HepG2 (cell line): ENCODE results near the gene VCL. TPM values are rescaled to one million over a fixed set of nuclear protein-coding genes. Genes with fewer than 3 reads are reported as not detected.

Source experiments
- GPN1 ChIP-seq: sonication (generic); formaldehyde crosslinking; IDR thresholded peaks from 2 replicates; pipeline ENCODE4 v1.5.1; 2020; ENCODE audit warnings: missing genetic modification reagents, borderline replicate concordance
- LCORL ChIP-seq, 2 experiments: fragments of 450-650 bp in 1 of 2; sonication (generic) in 1 of 2; formaldehyde crosslinking in 1 of 2; IDR thresholded peaks; 2 replicates each; pipeline versions ENCODE4 v1.5.0 to v1.6.1; 2017 to 2020; ENCODE audit warnings: antibody characterized with exemption in 1 of 2, missing genetic modification reagents in 1 of 2
- MEIS1 ChIP-seq: sonication (generic); formaldehyde crosslinking; IDR thresholded peaks from 2 replicates; pipeline ENCODE4 v1.9.0; 2021; ENCODE audit warnings: mild to moderate bottlenecking, missing genetic modification reagents, moderate library complexity, borderline replicate concordance
- REPIN1 ChIP-seq: sonication (generic); formaldehyde crosslinking; IDR thresholded peaks from 2 replicates; pipeline ENCODE4 v1.8.0; 2022; ENCODE audit warnings: missing genetic modification reagents, low read depth, mild to moderate bottlenecking, borderline replicate concordance
- RXRB ChIP-seq: IDR thresholded peaks from 2 replicates; pipeline ENCODE4 v1.6.1; 2016; ENCODE audit warnings: borderline replicate concordance, missing genetic modification reagents, missing compliant biosample characterization
- SAFB2 ChIP-seq: sonication (generic); formaldehyde crosslinking; IDR thresholded peaks from 2 replicates; pipeline ENCODE4 v1.5.1; 2020; ENCODE audit warnings: missing genetic modification reagents, low read depth, mild to moderate bottlenecking, borderline replicate concordance
- SIN3B ChIP-seq: fragments of 150-350 bp; IDR thresholded peaks from 2 replicates; pipeline ENCODE4 v1.6.1; 2014; ENCODE audit warnings: low read length
- SKI ChIP-seq: fragments of 450-650 bp; IDR thresholded peaks from one replicate; pipeline ENCODE4 v1.6.1; 2018; ENCODE audit warnings: mild to moderate bottlenecking; ENCODE audit not compliant: partially characterized antibody
- TAF1 ChIP-seq: sonication (generic); formaldehyde crosslinking; IDR thresholded peaks from 2 replicates; pipeline ENCODE4 v1.4.0; 2020; ENCODE audit warnings: missing genetic modification reagents
- WIZ ChIP-seq: sonication (generic); formaldehyde crosslinking; IDR thresholded peaks from 2 replicates; pipeline ENCODE4 v1.5.1; 2020; ENCODE audit warnings: mild to moderate bottlenecking, missing genetic modification reagents
- ZFY ChIP-seq: sonication (generic); formaldehyde crosslinking; IDR thresholded peaks from 2 replicates; pipeline ENCODE4 v1.4.0; 2020; ENCODE audit warnings: missing genetic modification reagents
- ZNF350 ChIP-seq: sonication (generic); formaldehyde crosslinking; IDR thresholded peaks from 2 replicates; pipeline ENCODE4 v1.4.0; 2020; ENCODE audit warnings: mild to moderate bottlenecking, low read depth, missing genetic modification reagents, borderline replicate concordance
- polyA plus RNA-seq, 8 experiments: library from polyadenylated mRNA; depleted of rRNA in 3 of 8; stranded (reverse) in 7 of 8; unstranded in 1 of 8; fragments of >200 nt; fragmentation: Illumina TruSeq in 4 of 8; extraction: Trizol in 4 of 8; gene quantifications; 2 replicates each; pipeline versions ENCODE4 v1.2.1 to v1.2.3, GENCODE V29; 2011 to 2016; ENCODE audit warnings: low read depth in 4 of 8, missing spikeins in 1 of 8, mixed read lengths in 1 of 8; ENCODE audit not compliant: insufficient read depth in 1 of 8
- total RNA-seq, 5 experiments: library from RNA; depleted of rRNA; stranded (reverse); fragments of >200 nt; fragmentation: Illumina TruSeq; extraction: Trizol; gene quantifications; 2 replicates each; pipeline ENCODE4 v1.2.3, GENCODE V29; 2016; ENCODE audit warnings: low read depth in 1 of 5
- TF ChIP-seq, protein P1 (sequence below): fragments of 450-650 bp; IDR thresholded peaks from 2 replicates; pipeline ENCODE4 v1.6.1; 2017
- TF ChIP-seq, protein P2 (sequence below): sonication (generic); formaldehyde crosslinking; IDR thresholded peaks from 2 replicates; pipeline ENCODE4 v1.9.0; 2021; ENCODE audit warnings: missing genetic modification reagents, borderline replicate concordance
- TF ChIP-seq, protein P3 (sequence below): sonication (generic); formaldehyde crosslinking; IDR thresholded peaks from 2 replicates; pipeline ENCODE4 v1.4.0; 2020; ENCODE audit warnings: missing genetic modification reagents
- TF ChIP-seq, protein P4 (sequence below): sonication (generic); formaldehyde crosslinking; IDR thresholded peaks from 2 replicates; pipeline ENCODE4; 2020; ENCODE audit warnings: missing genetic modification reagents, mild to moderate bottlenecking, borderline replicate concordance
- TF ChIP-seq, protein P5 (sequence below): sonication (generic); formaldehyde crosslinking; IDR thresholded peaks from 2 replicates; pipeline ENCODE4 v1.4.0; 2020; ENCODE audit warnings: missing genetic modification reagents
- TF ChIP-seq, protein P6 (sequence below): sonication (generic); formaldehyde crosslinking; IDR thresholded peaks from 2 replicates; pipeline ENCODE4 v1.4.0; 2020; ENCODE audit warnings: missing genetic modification reagents, borderline replicate concordance

Gene VCL
- total and polyA plus RNA-seq, 2 of the 13 experiments (the other 11 are each of a cell fraction or from before 2014, with no cell fraction given), result 17.3 to 26.9 TPM

DNA sequence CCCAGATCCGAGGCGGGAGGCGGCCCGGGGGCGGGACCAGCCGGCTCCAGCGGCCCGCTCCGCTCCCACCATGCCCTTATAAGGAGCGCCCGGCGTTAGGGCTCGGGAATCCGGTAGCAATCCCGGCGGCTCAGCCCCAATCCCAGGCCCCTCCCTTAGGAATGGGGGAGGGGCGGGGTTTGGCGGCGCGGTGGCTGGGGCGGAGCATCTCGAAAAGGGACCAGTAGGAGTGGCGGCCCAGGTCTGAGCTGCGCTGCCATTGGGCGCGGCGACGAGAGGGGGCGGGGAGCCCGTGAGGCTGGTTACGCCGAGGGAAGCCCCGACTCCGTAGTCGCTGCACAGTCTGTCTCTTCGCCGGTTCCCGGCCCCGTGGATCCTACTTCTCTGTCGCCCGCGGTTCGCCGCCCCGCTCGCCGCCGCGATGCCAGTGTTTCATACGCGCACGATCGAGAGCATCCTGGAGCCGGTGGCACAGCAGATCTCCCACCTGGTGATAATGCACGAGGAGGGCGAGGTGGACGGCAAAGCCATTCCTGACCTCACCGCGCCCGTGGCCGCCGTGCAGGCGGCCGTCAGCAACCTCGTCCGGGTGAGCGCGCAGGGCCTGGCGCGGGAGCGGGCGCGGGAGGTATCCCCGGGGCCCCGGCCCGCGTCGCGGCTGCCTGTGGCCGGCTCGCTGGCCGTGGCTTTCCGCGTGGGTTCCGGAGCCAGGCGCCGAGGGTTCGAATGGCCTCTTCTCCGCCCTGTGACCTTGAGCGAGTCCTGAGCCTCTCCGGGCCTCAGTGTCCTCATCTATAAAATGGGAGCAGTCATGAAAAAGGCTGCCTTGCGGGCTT is at the start of gene VCL (continued):
- TF ChIP-seq, protein P1, sequence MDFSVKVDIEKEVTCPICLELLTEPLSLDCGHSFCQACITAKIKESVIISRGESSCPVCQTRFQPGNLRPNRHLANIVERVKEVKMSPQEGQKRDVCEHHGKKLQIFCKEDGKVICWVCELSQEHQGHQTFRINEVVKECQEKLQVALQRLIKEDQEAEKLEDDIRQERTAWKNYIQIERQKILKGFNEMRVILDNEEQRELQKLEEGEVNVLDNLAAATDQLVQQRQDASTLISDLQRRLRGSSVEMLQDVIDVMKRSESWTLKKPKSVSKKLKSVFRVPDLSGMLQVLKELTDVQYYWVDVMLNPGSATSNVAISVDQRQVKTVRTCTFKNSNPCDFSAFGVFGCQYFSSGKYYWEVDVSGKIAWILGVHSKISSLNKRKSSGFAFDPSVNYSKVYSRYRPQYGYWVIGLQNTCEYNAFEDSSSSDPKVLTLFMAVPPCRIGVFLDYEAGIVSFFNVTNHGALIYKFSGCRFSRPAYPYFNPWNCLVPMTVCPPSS, result no peak
- TF ChIP-seq, protein P2, sequence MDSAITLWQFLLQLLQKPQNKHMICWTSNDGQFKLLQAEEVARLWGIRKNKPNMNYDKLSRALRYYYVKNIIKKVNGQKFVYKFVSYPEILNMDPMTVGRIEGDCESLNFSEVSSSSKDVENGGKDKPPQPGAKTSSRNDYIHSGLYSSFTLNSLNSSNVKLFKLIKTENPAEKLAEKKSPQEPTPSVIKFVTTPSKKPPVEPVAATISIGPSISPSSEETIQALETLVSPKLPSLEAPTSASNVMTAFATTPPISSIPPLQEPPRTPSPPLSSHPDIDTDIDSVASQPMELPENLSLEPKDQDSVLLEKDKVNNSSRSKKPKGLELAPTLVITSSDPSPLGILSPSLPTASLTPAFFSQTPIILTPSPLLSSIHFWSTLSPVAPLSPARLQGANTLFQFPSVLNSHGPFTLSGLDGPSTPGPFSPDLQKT (CRISPR knock-in tag), result no peak
- TF ChIP-seq SIN3B (no peak), GPN1 (CRISPR knock-in tag) (no peak), ZNF350 (peak; percentile 60; the same call in 1 of the 2 replicates), RXRB (CRISPR knock-in tag) (peak; percentile 38; the same call in 1 of the 2 replicates), REPIN1 (CRISPR knock-in tag) (peak; percentile 54; the same call in 1 of the 2 replicates), SAFB2 (CRISPR knock-in tag) (0 out of 2 replicates have a peak, but pooled peaks have one; percentile 41), MEIS1 (CRISPR knock-in tag) (no peak), WIZ (CRISPR knock-in tag) (no peak; the same call in 1 of the 2 replicates), TAF1 (CRISPR knock-in tag) (peak; percentile 94), ZFY (CRISPR knock-in tag) (peak; percentile 67), LCORL (IDR thresholded peaks at IDR 0.05) (no peak), LCORL (CRISPR knock-in tag; IDR thresholded peaks at IDR 0.05) (peak; percentile 59), SKI (peak; percentile 29)
- TF ChIP-seq, protein P3, sequence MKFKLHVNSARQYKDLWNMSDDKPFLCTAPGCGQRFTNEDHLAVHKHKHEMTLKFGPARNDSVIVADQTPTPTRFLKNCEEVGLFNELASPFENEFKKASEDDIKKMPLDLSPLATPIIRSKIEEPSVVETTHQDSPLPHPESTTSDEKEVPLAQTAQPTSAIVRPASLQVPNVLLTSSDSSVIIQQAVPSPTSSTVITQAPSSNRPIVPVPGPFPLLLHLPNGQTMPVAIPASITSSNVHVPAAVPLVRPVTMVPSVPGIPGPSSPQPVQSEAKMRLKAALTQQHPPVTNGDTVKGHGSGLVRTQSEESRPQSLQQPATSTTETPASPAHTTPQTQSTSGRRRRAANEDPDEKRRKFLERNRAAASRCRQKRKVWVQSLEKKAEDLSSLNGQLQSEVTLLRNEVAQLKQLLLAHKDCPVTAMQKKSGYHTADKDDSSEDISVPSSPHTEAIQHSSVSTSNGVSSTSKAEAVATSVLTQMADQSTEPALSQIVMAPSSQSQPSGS, result no peak
- TF ChIP-seq, protein P4, sequence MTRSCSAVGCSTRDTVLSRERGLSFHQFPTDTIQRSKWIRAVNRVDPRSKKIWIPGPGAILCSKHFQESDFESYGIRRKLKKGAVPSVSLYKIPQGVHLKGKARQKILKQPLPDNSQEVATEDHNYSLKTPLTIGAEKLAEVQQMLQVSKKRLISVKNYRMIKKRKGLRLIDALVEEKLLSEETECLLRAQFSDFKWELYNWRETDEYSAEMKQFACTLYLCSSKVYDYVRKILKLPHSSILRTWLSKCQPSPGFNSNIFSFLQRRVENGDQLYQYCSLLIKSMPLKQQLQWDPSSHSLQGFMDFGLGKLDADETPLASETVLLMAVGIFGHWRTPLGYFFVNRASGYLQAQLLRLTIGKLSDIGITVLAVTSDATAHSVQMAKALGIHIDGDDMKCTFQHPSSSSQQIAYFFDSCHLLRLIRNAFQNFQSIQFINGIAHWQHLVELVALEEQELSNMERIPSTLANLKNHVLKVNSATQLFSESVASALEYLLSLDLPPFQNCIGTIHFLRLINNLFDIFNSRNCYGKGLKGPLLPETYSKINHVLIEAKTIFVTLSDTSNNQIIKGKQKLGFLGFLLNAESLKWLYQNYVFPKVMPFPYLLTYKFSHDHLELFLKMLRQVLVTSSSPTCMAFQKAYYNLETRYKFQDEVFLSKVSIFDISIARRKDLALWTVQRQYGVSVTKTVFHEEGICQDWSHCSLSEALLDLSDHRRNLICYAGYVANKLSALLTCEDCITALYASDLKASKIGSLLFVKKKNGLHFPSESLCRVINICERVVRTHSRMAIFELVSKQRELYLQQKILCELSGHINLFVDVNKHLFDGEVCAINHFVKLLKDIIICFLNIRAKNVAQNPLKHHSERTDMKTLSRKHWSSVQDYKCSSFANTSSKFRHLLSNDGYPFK, result no peak
- TF ChIP-seq, protein P5, sequence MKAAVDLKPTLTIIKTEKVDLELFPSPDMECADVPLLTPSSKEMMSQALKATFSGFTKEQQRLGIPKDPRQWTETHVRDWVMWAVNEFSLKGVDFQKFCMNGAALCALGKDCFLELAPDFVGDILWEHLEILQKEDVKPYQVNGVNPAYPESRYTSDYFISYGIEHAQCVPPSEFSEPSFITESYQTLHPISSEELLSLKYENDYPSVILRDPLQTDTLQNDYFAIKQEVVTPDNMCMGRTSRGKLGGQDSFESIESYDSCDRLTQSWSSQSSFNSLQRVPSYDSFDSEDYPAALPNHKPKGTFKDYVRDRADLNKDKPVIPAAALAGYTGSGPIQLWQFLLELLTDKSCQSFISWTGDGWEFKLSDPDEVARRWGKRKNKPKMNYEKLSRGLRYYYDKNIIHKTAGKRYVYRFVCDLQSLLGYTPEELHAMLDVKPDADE, result no peak
- TF ChIP-seq, protein P6, sequence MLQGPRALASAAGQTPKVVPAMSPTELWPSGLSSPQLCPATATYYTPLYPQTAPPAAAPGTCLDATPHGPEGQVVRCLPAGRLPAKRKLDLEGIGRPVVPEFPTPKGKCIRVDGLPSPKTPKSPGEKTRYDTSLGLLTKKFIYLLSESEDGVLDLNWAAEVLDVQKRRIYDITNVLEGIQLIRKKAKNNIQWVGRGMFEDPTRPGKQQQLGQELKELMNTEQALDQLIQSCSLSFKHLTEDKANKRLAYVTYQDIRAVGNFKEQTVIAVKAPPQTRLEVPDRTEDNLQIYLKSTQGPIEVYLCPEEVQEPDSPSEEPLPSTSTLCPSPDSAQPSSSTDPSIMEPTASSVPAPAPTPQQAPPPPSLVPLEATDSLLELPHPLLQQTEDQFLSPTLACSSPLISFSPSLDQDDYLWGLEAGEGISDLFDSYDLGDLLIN (CRISPR knock-in tag), result 0 out of 2 replicates have a peak, but pooled peaks have one; percentile 54
